Heart right ventricle (tissue), 16 donors: ENCODE measurements around the gene GOLGA8N. TPM values are rescaled to one million over a fixed set of nuclear protein-coding genes. Genes with fewer than 3 reads are reported as not detected.
A peak's percentile ranks its signal among the peaks of the same experiment; 100 is the strongest.
"Not testable (repeated sequence)": the region's sequence is repeated elsewhere in the genome, so short reads cannot be mapped to it uniquely, and the experiment has no call there.

Experiments used
- ATAC-seq, 8 donors: fragments of 200-7000 bp; cut with Tn5 transposase; one replicate each; pipeline ENCODE4 v1.9.1; 2020; ENCODE audit warnings: mild to moderate bottlenecking in 8 of 8, moderate library complexity in 8 of 8, moderate number of reproducible peaks in 1 of 8
- DNase-seq, 2 donors: peaks; one replicate each; pipeline ENCODE4 v3.0.0-alpha.2; 2020
- H3K27ac ChIP-seq, 10 donors: fragments of 200-600 bp; sonication (generic) in 2 of 10; one replicate each; pipeline versions ENCODE4 v1.5.0 to v1.8.0; 2020 to 2022; ENCODE audit warnings: mild to moderate bottlenecking in 3 of 10
- H3K27me3 ChIP-seq, 7 donors: fragments of 200-600 bp; one replicate each; pipeline ENCODE4 v1.8.0; 2021 to 2022; ENCODE audit warnings: mild to moderate bottlenecking in 2 of 7
- H3K36me3 ChIP-seq, 9 donors: fragments of 200-600 bp; sonication (generic) in 1 of 9; one replicate each; pipeline versions ENCODE4 v1.5.0 to v1.8.0; 2020 to 2022; ENCODE audit warnings: mild to moderate bottlenecking in 2 of 9
- H3K4me1 ChIP-seq, 9 donors: fragments of 200-600 bp; sonication (generic) in 1 of 9; one replicate each; pipeline versions ENCODE4 v1.5.0 to v1.8.0; 2020 to 2022; ENCODE audit warnings: mild to moderate bottlenecking in 4 of 9
- H3K4me3 ChIP-seq, 10 donors: fragments of 200-600 bp; sonication (generic) in 2 of 10; one replicate each; pipeline versions ENCODE4 v1.5.0 to v1.8.0; 2020 to 2022; ENCODE audit warnings: mild to moderate bottlenecking in 7 of 10, moderate library complexity in 2 of 10
- H3K9me3 ChIP-seq, 11 donors: fragments of 200-600 bp in 10 of 11; sonication (generic) in 2 of 11; one replicate each; pipeline versions ENCODE4 v1.5.0 to v1.8.0; 2013 to 2022; ENCODE audit warnings: mild to moderate bottlenecking in 2 of 11, control low read depth in 1 of 11, moderate library complexity in 1 of 11
- WGBS, 2 donors: extraction: QIAGEN DNeasy Blood & Tissue Kit; methylation state at CpG; one replicate each; pipeline ENCODE4 v1.1.7; 2013; ENCODE audit warnings: inconsistent platforms in 1 of 2; 5-methylcytosine and 5-hydroxymethylcytosine counted together
- intact Hi-C, 10 donors: fragments of 100-400 bp; cut with DNase I; formaldehyde crosslinking; loops; one replicate each; pipeline versions ENCODE4 v1.11.1 to v1.14.2; 2022
- polyA plus RNA-seq, 2 donors: library from polyadenylated mRNA; stranded (reverse); fragments of 200-250 nt; gene quantifications; one replicate each; pipeline ENCODE4 v1.2.3, GENCODE V29; 2013
- total RNA-seq, 10 donors: library from RNA; stranded (reverse); fragmentation: NEBNext Ultra II Directional in 3 of 10; extraction: Animal tissue kit (Norgen Biotek cat#: 25700) in 3 of 10; gene quantifications; one replicate each; pipeline versions ENCODE4 v1.2.1 to v1.2.4, GENCODE V29; 2021 to 2023
- TF ChIP-seq, protein P1 (sequence below), 9 donors: fragments of 200-600 bp; sonication (generic) in 2 of 9; IDR thresholded peaks; one replicate each; pipeline versions ENCODE4 v1.5.0 to v1.8.0; 2021 to 2022; ENCODE audit warnings: antibody characterized with exemption in 9 of 9, mild to moderate bottlenecking in 5 of 9, moderate library complexity in 1 of 9
- donor health status: Arrhythmogenic right ventricular cardiomyopathy.
- donor health status: ischemic (EF 13 %, LVEDD 7.1; RV severe dilation, severe dysfunction).
- donor health status: healthy with polysubstance abuse.
- donor health status: DM: no; HTN: yes; CAD: no.
- donor health status: DM: no; HTN: no; CAD: no.
- donor health status: ischemic (EF 25% LVEDD 6.9; RV normal size, moderate dysfunction).
- donor health status: ischemic (EF 25% LVEDD 5.7; RV mildly dilated, moderate dysfunction).
- donor health status: healthy.
- donor health status: DM: yes; HTN: yes; CAD: no.
- donor health status: Ischemic cardiomyopathy.
- donor health status: ischemic (EF 35%, LVEDD 5.7; RV mildly dilated, moderate dysfunction).
- donor health status: nonischemic (EF 11% LVEDD 7.7; RV severe dilation, severe dysfunction).
- donor health status: DM: yes; HTN: yes; CAD: no.
- donor health status: PGD.
- donor health status: ischemic (EF 29% LVEDD 5.4; RV normal size, mild dysfunction).
- donor health status: nonischemic (EF 23%, LVEDD 6.1; RV moderate dilation, normal function).

The GOLGA8N gene
- total and polyA plus RNA-seq, 12 donors = 1.9 to 30.2 (median 7.1) TPM

DNA sequence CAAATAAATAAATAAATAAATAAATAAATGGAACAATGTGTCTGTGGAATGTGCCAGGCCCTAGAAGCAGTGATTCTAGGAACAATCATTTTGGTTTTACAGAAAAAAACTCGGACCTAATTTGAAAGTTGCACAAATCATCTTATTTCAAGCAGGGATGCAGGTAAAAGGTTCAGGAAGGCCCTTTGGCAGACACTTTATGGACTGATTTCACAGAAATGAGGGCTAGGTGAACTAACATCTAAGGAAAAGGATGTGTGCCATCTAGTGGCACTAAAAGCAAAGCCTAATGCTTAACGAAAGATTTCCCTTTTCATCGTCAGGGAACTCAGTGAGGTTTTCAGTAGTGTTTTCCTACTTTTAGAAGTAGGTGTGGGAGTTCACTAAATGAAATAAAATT, 17.5 kb downstream of the GOLGA8N start:
- H3K27ac ChIP-seq, DNase-seq, H3K27me3 ChIP-seq, ATAC-seq, H3K4me3 ChIP-seq, intact Hi-C loops, H3K36me3 ChIP-seq, H3K9me3 ChIP-seq: not testable (repeated sequence)
- peaks cover 0 to 11% (median 0%) of the 10 kb centered on the region in 9 donors for H3K4me1 ChIP-seq
- 3 to 5% methylated on average over 1 to 2 of the region's 3 CpGs for WGBS, 2 donors
- TF ChIP-seq, protein P1, sequence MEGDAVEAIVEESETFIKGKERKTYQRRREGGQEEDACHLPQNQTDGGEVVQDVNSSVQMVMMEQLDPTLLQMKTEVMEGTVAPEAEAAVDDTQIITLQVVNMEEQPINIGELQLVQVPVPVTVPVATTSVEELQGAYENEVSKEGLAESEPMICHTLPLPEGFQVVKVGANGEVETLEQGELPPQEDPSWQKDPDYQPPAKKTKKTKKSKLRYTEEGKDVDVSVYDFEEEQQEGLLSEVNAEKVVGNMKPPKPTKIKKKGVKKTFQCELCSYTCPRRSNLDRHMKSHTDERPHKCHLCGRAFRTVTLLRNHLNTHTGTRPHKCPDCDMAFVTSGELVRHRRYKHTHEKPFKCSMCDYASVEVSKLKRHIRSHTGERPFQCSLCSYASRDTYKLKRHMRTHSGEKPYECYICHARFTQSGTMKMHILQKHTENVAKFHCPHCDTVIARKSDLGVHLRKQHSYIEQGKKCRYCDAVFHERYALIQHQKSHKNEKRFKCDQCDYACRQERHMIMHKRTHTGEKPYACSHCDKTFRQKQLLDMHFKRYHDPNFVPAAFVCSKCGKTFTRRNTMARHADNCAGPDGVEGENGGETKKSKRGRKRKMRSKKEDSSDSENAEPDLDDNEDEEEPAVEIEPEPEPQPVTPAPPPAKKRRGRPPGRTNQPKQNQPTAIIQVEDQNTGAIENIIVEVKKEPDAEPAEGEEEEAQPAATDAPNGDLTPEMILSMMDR (IDR thresholded peaks at IDR 0.05) = peak in 7 of 9 donors; percentile 31 to 54 (median 40)

DNA sequence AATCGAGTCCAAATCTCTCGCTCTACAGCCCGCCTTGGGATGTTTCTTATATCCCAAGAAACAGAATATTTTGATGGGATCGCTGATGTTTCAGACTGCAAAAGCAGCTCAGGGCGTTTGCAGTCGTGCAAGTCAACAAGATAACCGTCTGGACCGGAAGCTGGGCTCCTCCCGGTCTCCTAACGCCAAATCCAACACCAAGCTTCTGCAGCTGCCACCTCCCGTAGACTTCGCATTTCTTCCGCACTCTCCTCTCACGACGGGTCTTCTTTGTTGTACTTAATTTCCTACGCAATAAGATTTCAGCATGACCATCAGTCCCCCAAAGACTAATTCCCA, 21.4 kb downstream of the GOLGA8N start:
- H3K27me3 ChIP-seq, H3K36me3 ChIP-seq, intact Hi-C loops, H3K9me3 ChIP-seq: not testable (repeated sequence)
- peak overlapping the region in 9 of 10 donors; percentile 40 to 65 (median 57) for H3K4me3 ChIP-seq
- ATAC-seq = peak; percentile 69 to 91 (median 84)
- H3K4me1 ChIP-seq = peaks cover 0 to 11% (median 0%) of the 10 kb centered on the region in 9 donors
- WGBS, 2 donors = 1% methylated on average over 11 of the region's 16 CpGs
- DNase-seq = peak in 1 of 2 donors; percentile 50
- peak overlapping the region; percentile 71 to 94 (median 84) for H3K27ac ChIP-seq

DNA sequence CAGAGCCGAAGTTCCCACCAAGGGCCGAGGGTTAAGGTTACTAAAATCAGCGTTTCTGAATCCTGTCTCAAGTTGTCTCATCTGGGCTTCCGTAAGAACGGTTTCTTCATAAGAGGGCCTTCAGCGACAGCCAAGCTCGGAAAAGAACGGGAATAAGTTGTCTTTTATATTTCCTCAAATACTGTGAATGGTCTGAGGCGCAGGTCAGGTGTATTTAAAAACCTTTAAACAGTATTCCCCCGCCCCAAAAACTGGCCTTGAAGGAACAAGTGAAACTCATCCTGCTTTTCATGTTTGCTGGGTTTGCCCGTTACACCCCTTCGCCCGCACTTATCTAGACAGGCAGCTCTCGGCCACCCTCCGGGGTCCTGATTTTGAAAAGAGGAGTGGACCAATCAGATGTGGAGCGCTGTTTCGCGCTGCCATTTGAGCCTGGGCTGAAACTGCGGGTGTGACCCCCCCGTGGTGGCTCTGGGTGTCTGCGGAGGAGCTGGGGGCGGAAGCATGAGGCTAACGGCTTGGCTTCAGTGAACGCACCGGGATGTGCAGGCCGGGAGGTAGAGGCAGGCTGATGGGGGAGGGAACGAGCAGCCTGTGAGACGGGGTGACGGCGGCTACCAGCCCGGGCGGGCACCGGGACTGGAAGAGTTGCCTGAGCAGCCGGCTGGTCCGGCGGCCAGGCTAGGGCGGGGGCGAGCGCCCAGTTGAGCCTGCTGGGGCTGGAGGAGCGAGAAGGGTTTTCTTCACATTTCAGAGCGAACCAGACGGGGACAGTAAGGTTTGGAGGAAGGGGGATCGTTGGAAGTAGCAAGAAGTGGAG, 22.0 kb downstream of the GOLGA8N start, which contains the start of gene ARHGAP11A:
ARHGAP11A (plus strand) TSS at position 454 of the 820 bp plus-strand sequence. CDS start 708 bp downstream, outside the sequence.
- TF ChIP-seq, protein P1 (IDR thresholded peaks at IDR 0.05) = peak in 1 of 9 donors; percentile 11
- H3K36me3 ChIP-seq, H3K9me3 ChIP-seq, intact Hi-C loops, H3K27me3 ChIP-seq: not testable (repeated sequence)
- DNase-seq (peak; percentile 82 to 93), ATAC-seq (peak; percentile 93 to 97 (median 96))
- Histone ChIP-seq H3K4me3 (peak within 1 kb of the TSS; percentile 8 to 65 (median 57)), H3K4me1 (peaks cover 0 to 11% (median 0%) of the 10 kb centered on the region in 9 donors), H3K27ac (peak within 1 kb of the TSS; percentile 71 to 94 (median 84))
- 0% methylated on average over 25 to 34 of the region's 43 CpGs for WGBS, 2 donors

DNA sequence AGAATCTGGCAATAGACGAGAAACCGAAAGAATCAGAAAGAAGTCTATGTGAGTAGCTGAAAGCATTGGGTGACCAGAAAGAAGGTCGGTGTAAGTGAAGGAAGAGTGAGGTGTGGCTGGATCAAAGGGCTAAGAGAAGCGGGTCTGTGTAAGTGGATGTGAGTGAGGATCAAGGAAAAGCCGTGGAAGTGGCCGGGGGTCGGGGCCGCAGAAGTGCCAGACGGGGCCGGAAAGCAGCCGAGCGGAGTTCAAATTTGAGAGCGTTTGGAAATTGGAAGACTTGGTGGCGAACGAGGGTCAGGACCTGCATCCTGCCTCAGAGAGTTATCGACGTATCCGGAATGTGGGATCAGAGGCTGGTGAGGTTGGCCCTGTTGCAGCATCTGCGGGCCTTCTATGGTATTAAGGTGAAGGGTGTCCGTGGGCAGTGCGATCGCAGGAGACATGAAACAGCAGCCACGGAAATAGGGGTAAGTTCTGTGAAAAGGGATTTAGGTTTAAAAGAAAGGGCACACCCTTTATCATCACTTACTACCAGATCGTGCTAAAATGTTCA, 22.7 kb downstream of the GOLGA8N start:
- 0 to 1% methylated on average over 13 to 16 of the region's 24 CpGs for WGBS, 2 donors
- H3K27ac ChIP-seq = peak overlapping the region in 2 of 10 donors; percentile 68 to 90

DNA sequence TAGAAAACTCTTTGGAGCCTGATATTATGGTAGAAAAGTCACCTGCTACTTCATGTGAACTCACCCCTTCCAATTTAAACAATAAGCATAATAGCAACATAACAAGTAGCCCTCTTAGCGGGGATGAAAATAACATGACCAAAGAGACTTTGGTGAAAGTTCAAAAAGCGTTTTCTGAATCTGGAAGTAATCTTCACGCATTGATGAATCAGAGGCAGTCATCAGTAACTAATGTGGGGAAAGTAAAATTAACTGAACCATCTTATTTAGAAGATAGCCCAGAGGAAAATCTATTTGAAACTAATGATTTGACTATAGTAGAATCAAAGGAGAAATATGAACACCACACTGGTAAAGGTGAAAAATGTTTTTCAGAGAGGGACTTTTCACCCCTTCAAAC, 43.2 kb downstream of the GOLGA8N start:
- H3K27me3 ChIP-seq = peaks cover 0 to 4% (median 1%) of the 10 kb centered on the region in 7 donors
- 97% methylated on average over 3 of the region's 3 CpGs for WGBS, 2 donors
- intact Hi-C loops = no loop called here

More for the DNA sequence above, 22.7 kb downstream of the GOLGA8N start:
- H3K27me3 ChIP-seq, H3K36me3 ChIP-seq, H3K4me1 ChIP-seq, DNase-seq, intact Hi-C loops, H3K9me3 ChIP-seq: not testable (repeated sequence)
- ATAC-seq = peak in 1 of 8 donors; percentile 6
- peak overlapping the region; percentile 8 to 65 (median 57) for H3K4me3 ChIP-seq

More for the DNA sequence above, 43.2 kb downstream of the GOLGA8N start:
- Histone ChIP-seq H3K36me3 (peaks cover 0 to 78% (median 0%) of the 10 kb centered on the region in 9 donors), H3K9me3 (no peaks in the 10 kb centered on the region), H3K4me1 (peaks cover 0 to 1% (median 0%) of the 10 kb centered on the region in 9 donors), H3K4me3 (no peak overlapping the region), H3K27ac (no peak overlapping the region)
- DNase-seq = no peak
- TF ChIP-seq, protein P1 (IDR thresholded peaks at IDR 0.05) = no peak
- no peak for ATAC-seq
